Stimulated activated CD8-positive, alpha-beta memory T cell treated with anti-CD3 and anti-CD28 coated beads, Interleukin-15, amount 100 ng/mL, for 1 hour (primary cell): ENCODE data around the gene EPB41L3.
"Not testable (repeated sequence)": the region's sequence is repeated elsewhere in the genome, so short reads cannot be mapped to it uniquely, and the experiment has no call there.

Experiments used
- DNase-seq: peaks from one replicate; pipeline ENCODE4 v3.0.0-alpha.2; 2020; ENCODE audit warnings: low read depth

EPB41L3 gene

DNA sequence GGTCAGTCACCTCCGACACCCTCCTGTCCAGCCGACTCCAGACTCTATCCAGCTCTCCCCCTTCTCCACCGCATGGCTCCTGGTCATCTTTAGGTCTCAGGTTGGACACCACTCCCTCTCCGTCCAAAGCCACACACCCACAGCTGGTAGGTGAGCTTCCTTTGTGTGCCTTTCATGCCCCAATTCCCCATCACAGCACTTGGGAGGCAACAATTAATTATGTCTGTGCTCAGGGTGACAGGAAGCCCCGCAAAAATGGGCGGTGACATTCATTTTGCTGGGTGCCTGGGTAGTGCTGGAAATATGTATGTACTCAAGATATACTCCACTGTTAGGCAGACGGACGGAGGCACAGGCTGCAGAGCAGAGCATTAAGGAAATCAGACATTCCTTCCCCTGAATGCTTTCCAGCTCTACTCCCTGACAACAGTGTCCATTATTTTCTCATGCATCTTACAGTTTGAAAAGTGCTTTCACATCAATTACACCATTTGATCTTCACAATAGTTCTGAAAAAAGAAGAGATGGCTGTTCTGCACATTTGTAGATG, 13.1 kb downstream of the EPB41L3 start:
- no peak for DNase-seq

DNA sequence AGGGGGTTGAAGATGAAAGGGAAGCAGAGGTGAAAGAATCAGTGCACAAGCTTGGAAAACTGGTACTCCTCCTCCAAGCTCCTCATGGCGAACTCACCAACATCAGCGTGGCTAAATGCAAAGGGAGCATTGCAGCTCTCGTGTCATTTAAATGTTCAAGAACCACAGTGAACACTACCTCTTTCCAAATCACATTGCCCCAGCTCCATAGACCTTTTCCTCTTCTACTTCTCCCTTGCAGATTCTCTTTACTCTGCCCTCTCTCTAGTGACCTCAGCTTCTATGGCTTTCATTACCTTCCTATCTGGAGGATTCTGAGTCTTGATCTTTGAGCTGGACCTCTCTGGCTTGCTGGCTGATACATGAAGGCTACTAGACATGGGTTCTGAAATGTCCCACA, 14.3 kb downstream of the EPB41L3 start:
- DNase-seq: no peak

GRCh38 chr18:5527603-5528002, 16.2 kb downstream of the EPB41L3 start:
- no peak for DNase-seq

- DNase-seq: no peak
These were observed 19.1 kb downstream of the EPB41L3 start for GRCh38 chr18:5524660-5525059.

DNA sequence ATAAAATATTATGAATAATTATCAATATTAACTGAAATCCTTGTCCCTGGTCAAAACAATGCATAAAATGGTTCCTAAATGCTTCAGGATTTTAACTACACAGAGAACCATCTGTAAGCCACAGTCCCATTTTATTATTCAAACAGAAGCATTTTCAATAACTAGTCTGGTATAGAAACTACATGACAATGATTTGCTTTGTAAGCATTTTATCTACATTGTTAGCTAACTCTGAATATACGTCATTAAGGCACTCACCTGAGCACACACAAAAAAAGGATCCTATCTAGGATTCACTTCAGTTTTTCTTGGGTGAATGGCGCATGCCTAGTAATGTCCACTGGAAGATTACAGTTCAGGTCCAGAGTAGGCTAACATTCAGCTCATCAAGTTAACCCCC, 22.8 kb downstream of the EPB41L3 start:
- DNase-seq: no peak

GRCh38 chr18:5520464-5520863, 23.3 kb downstream of the EPB41L3 start:
- DNase-seq: no peak

GRCh38 chr18:5519448-5520298, 24.1 kb downstream of the EPB41L3 start:
- DNase-seq: no peak

GRCh38 chr18:5518899-5519371, 24.9 kb downstream of the EPB41L3 start:
- no peak for DNase-seq

- DNase-seq: no peak
These were observed 25.5 kb downstream of the EPB41L3 start for GRCh38 chr18:5518179-5518770.

- DNase-seq: no peak
These were observed 27.0 kb downstream of the EPB41L3 start for GRCh38 chr18:5516841-5517240.

DNA sequence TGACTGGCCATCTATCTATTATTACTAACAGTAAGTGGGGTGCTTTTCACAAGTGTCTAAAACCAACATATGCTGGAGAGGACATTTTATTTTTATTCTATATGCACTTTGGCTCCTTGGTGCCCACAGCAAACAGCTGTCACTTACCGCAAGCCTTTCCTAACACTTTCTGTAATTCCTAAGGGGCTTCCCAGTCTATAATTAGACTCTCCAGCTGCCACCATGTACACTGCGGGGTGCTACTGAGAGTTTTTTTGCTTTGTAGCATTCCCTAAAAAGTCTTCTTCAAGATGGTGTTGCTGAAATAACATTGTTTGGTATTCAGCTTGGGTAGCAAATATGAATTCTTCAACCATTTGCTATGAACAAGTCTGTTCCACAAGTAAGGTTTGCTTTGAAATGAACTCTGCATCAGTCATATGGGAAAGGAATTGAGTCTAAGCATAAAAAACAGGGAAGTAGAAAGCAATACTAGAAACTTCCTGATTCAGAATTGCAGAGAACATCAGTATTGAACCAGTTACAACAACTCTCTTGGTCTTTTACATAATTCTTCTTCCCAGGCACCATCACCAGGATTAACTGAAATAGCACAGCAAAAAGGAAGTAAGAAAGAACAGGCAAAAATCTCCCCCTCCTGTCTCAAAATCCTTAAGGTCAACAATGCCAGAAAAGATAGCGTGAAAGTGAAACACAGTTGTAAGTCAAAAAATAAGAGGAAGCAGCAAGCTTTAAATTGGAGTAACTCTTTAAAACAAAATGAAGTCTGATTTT, 28.6 kb downstream of the EPB41L3 start:
- DNase-seq: no peak

GRCh38 chr18:5513947-5514346, 29.9 kb downstream of the EPB41L3 start:
- no peak for DNase-seq

GRCh38 chr18:5512176-5512575, 31.6 kb downstream of the EPB41L3 start:
- no peak for DNase-seq

DNA sequence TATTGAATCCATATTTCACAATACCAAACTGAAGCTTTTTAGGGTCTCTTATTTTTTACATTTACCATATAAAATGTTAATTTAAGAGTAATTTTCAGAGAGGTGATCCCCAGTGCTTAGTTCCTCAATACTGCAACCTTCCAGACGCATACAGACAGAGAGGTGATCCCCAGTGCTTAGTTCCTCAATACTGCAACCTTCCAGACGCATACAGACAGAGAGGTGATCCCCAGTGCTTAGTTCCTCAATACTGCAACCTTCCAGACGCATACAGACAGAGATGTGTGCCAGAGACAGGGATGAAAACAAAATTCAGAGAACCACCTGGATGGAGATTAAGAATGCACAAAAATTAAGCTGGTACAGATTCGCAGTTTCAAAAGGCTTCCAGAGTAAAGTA, 32.3 kb downstream of the EPB41L3 start:
- DNase-seq: not testable (repeated sequence)

DNA sequence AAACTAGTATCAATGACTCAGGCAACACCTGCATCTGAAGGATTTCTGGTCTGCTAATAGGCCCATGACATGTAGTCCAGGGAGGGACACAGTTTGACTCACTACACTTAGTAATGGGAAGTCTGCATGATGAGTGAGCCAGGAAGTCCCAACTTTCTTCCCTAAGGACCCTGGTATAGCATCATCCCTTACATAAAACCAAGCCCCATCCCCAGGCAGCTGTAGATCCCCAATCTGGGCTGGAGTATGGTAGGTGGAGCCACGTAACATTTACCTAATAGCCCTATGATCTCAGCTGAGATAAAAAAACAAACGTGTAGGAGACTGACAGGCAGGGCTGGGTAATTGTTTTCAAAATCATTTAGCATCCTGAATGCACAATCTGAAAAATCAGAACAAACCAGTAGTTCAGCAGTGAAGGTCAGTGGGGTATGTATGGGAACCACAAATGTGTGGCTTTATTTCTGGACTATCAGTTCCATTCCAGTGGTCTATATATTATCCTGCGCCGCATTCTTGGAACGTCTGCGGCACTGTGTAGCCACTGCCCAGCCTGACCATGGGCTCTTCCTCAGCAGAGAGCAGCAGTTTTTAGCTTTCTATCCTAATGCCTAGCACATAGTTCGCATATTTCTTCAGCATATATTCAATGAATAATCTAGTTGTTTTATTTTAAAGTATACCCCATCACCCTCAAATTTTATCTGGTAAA, 33.5 kb downstream of the EPB41L3 start:
- DNase-seq: no peak

DNA sequence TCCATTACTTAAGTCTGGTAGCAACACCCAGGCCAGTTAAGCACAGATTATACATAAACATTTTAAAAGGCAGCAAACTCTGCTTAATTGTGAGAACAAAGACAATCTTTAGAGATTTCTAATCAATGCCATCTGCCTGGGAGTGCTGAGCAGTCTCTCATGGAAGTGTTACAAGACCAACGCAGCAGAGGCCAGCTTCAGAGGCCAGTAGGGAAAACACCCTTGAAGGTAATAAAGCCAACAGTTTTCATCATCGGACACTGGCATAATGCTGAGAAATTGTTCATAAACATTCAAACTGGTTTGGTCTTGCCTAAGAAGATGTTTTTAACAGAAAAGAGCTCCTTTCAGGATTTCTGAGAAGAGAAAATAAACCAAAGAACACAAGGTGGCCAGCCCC, 35.0 kb downstream of the EPB41L3 start:
- DNase-seq: no peak

DNA sequence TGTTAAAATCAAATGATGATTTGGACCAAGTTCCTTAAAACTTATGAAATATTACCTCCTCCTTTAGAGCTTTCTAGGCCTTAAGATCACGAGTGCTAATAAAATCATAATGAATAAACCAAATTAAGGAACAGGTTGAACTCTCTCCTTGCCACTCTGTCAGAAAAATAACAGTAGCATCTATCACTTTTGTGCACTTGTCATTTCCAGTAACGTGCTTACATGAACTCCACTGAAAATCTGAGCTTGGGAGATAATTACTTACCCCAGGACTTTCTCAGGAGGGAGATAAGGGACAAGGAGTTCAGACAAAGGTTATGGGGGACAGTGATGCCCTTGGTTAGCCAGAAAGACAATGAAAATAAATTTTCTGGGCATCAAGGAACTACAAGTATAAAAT, 36.0 kb downstream of the EPB41L3 start:
- no peak for DNase-seq

DNA sequence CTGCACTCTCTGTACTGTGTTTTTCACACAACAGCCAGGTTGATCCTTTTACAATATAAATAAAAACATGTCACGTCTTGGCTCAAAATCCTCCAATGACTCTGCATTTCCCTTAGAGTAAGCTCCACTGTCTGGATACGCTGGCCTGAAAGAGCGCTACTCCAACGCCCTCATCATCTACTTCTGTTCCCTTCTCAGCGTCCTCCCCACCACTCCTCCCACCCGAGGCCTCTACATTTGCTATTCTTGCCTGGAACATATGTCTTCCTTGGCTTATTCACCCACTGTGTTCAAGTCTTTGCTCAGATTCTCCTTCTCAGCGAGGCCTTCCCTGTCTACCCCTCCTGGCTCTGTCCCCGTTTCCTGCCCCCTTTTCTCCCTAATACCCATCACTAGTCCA, 37.6 kb downstream of the EPB41L3 start:
- no peak for DNase-seq

- DNase-seq: no peak
These were observed 40.1 kb downstream of the EPB41L3 start for GRCh38 chr18:5503740-5504139.

GRCh38 chr18:5500158-5500939, 43.4 kb downstream of the EPB41L3 start:
- DNase-seq: no peak

DNA sequence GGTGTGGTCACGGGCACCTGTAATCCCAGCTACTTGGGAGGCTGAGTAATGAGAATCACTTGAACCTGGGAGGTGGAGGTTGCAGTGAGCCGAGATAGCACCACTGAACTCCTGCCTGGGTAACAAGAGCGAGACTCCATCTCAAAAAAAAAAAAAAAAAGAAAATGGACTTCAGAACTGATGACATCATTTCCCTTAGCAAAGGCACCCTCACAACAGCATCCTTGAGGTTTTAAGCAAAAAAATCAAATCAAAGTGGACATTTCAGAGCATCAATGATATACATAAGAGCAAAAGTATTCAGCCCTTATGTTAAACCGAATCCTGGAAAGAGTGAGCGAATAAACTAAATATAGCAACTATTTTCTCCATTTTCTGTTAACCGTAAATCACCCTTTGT, 45.3 kb downstream of the EPB41L3 start:
- DNase-seq: no peak
